ENCODE results near the gene PACRG.

The PACRG gene

GRCh38 chr6:163243692-163244589 lies 516.2 kb downstream of the PACRG start:
- no peak for TF ChIP-seq JUND (IDR thresholded peaks at IDR 0.05; ENCODE audit: low read depth)
- in situ Hi-C loops (cut with HindIII; ENCODE audit: low pct_unique_long_range_greater_than_20kb, low sequenced_read_pairs) = no loop called here
- DNase-seq (ENCODE audit: low read depth in 1 of 2, low spot score in 1 of 2) = no peak

GRCh38 chr6:163248051-163248450 lies 520.3 kb downstream of the PACRG start:
- in situ Hi-C loops (cut with HindIII; ENCODE audit: low pct_unique_long_range_greater_than_20kb, low sequenced_read_pairs) = no loop called here
- DNase-seq (ENCODE audit: low read depth in 1 of 2, low spot score in 1 of 2) = no peak
- no peak for TF ChIP-seq JUND (IDR thresholded peaks at IDR 0.05; ENCODE audit: low read depth)

DNA sequence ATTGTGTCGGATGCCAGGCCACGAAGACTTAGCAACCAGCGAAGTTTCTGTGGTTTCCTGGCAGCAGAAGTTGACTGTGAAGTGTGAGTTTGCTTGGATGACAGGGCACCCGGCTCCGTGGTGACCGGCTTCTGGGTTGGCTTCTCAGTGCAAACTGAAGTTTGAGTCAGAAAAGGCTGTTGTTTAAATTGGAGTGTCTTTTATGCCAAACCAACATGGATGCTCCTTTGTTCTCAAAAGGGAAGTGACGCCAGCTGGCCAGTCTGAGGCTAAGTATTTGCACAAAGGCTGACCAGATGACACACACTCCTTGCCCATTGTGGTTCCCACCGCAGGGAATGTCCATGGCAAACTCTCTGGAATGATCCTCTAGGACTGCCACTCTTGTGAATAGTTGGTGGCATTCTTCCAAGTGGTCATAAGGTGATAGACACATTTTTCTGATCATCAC lies 521.9 kb downstream of the PACRG start:
- in situ Hi-C loops (cut with HindIII; ENCODE audit: low pct_unique_long_range_greater_than_20kb, low sequenced_read_pairs) = no loop called here
- no peak for TF ChIP-seq JUND (IDR thresholded peaks at IDR 0.05; ENCODE audit: low read depth)
- DNase-seq (ENCODE audit: low read depth in 1 of 2, low spot score in 1 of 2) = no peak

- TF ChIP-seq JUND (IDR thresholded peaks at IDR 0.05; ENCODE audit: low read depth) = no peak
- no peak for DNase-seq (ENCODE audit: low read depth in 1 of 2, low spot score in 1 of 2)
Observed at GRCh38 chr6:163250116-163250515, 522.3 kb downstream of the PACRG start.

DNA sequence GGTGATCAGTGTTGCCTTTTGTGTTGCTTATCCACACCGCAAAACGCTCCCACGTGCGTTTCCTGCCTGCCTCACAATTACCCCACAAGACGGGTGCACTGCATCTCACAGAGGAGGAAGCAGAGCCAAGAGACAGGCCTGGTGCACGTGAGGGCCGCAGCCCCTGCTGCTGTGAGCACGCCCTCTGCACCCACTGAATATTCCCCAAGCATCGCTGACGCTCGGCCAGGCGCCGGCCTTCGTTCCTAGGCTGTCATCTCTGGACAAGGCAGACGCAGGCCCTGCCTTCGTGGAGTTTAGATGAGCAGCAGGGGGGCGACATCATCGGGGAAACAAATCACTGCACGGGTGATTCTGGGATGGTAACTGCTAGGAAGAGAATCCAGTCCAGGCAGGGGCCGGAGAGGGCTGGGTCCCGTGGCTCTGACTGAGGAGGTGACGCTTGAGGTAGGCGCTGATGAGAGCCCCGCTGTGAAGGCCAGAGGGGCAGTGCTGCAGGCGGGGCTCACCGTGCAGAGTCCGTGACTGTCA lies 524.4 kb downstream of the PACRG start:
- in situ Hi-C loops (cut with HindIII; ENCODE audit: low pct_unique_long_range_greater_than_20kb, low sequenced_read_pairs) = no loop called here
- DNase-seq (ENCODE audit: low read depth in 1 of 2, low spot score in 1 of 2) = no peak
- TF ChIP-seq JUND (IDR thresholded peaks at IDR 0.05; ENCODE audit: low read depth) = no peak

More at GRCh38 chr6:163250116-163250515, 522.3 kb downstream of the PACRG start:
- in situ Hi-C loops (cut with HindIII; ENCODE audit: low pct_unique_long_range_greater_than_20kb, low sequenced_read_pairs) = no loop called here

GRCh38 chr6:163253556-163254213 lies 525.9 kb downstream of the PACRG start:
- in situ Hi-C loops (cut with HindIII; ENCODE audit: low pct_unique_long_range_greater_than_20kb, low sequenced_read_pairs) = no loop called here
- no peak for DNase-seq (ENCODE audit: low read depth in 1 of 2, low spot score in 1 of 2)
- TF ChIP-seq JUND (IDR thresholded peaks at IDR 0.05; ENCODE audit: low read depth) = no peak

DNA sequence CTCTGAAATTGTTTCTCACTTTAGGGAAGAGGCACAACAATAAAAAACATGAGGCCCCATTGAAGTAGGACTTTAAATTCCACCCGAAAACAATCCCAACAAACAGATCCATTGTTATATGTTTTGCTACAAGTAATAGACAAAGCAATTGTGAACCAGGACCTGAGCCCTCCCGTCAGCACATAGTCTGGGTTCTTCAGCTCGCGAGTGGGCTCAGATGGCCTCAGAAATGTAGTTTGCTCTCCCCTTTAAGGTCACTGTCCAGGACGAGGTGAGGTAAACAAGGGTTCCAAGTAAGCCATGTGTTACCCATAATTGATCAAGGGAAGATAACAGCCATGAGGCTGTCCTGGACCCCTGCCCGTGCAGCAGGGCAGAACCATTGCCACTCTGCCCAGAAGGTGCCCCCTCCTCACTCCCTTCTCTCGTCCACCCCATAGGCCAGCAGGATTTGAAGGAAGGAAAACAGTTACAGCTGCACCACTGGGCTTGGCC lies 526.6 kb downstream of the PACRG start:
- in situ Hi-C loops (cut with HindIII; ENCODE audit: low pct_unique_long_range_greater_than_20kb, low sequenced_read_pairs) = no loop called here

GRCh38 chr6:163255265-163255664 lies 527.5 kb downstream of the PACRG start:
- no peak for TF ChIP-seq JUND (IDR thresholded peaks at IDR 0.05; ENCODE audit: low read depth)
- no peak for DNase-seq (ENCODE audit: low read depth in 1 of 2, low spot score in 1 of 2)
- in situ Hi-C loops (cut with HindIII; ENCODE audit: low pct_unique_long_range_greater_than_20kb, low sequenced_read_pairs) = no loop called here

More for the DNA sequence above, 526.6 kb downstream of the PACRG start:
- DNase-seq (ENCODE audit: low read depth in 1 of 2, low spot score in 1 of 2) = no peak
- no peak for TF ChIP-seq JUND (IDR thresholded peaks at IDR 0.05; ENCODE audit: low read depth)

DNA sequence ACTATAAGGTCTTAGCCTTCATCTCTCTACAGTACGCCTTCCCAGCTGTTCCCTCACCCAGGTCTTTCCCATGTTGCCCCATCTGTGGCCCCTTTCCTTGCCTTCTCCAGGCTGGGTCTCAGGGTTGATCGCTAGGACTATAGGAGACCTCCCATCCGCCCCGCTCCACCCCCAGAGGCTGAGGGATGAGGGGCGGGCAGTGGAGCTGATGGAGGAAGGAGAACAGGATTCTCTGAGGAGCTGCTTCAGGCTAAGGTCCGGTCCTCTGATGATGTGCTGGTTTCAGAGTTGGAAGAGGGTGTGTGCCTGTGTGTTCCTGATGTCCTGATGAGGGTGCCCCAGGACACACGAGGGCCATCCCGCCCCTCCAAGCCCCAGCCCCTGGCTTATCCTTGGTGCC lies 531.9 kb downstream of the PACRG start:
- in situ Hi-C loops (cut with HindIII; ENCODE audit: low pct_unique_long_range_greater_than_20kb, low sequenced_read_pairs) = no loop called here
- no peak for DNase-seq (ENCODE audit: low read depth in 1 of 2, low spot score in 1 of 2)
- no peak for TF ChIP-seq JUND (IDR thresholded peaks at IDR 0.05; ENCODE audit: low read depth)

- no peak for TF ChIP-seq JUND (IDR thresholded peaks at IDR 0.05; ENCODE audit: low read depth)
- in situ Hi-C loops (cut with HindIII; ENCODE audit: low pct_unique_long_range_greater_than_20kb, low sequenced_read_pairs) = no loop called here
- no peak for DNase-seq (ENCODE audit: low read depth in 1 of 2, low spot score in 1 of 2)
Observed at GRCh38 chr6:163260111-163260895, 532.5 kb downstream of the PACRG start.

- no peak for TF ChIP-seq JUND (IDR thresholded peaks at IDR 0.05; ENCODE audit: low read depth)
- DNase-seq (ENCODE audit: low read depth in 1 of 2, low spot score in 1 of 2) = no peak
- in situ Hi-C loops (cut with HindIII; ENCODE audit: low pct_unique_long_range_greater_than_20kb, low sequenced_read_pairs) = no loop called here
Observed at GRCh38 chr6:163260911-163261310, 533.1 kb downstream of the PACRG start.

DNA sequence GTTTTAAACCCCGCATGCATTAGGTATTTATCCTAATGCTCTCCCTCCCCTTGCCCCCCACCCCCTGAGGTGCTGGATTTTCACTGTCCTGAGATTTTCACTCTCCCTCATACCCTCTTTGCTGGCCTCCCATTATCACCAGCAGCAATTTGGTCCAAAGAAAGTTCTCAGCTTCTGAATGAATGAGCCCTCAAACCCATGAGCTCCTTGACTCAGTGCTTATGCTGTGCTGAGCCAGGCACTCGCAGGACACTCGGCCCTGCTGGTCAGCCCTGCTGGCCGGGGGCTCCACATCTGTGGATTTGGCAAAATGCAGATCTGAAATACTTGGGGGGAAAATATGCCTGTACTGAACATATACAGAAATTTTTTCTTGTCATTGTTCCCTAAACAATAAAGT lies 533.6 kb downstream of the PACRG start:
- TF ChIP-seq JUND (IDR thresholded peaks at IDR 0.05; ENCODE audit: low read depth) = no peak
- no peak for DNase-seq (ENCODE audit: low read depth in 1 of 2, low spot score in 1 of 2)
- in situ Hi-C loops (cut with HindIII; ENCODE audit: low pct_unique_long_range_greater_than_20kb, low sequenced_read_pairs) = no loop called here

All from T47D (cell line).